Measurements from ENCODE around the gene PDLIM4. TPM values are rescaled to one million over a fixed set of nuclear protein-coding genes. Genes with fewer than 3 reads are reported as not detected.

Gene PDLIM4
- total RNA-seq, 2 experiments from 2014 or later, result not detected

GRCh38 chr5:132271251-132272246 lies 14.1 kb downstream of the PDLIM4 start:
- peak; percentile 44 for TF ChIP-seq CTCF (conservative IDR thresholded peaks at IDR 0.05; ENCODE audit: low read length)
- no peak for TF ChIP-seq EZH2phosphoT487 (IDR thresholded peaks at IDR 0.05; ENCODE audit: borderline replicate concordance, low read depth, low read length)
- Histone ChIP-seq H3K9me3 (ENCODE audit: low read length) (no peaks in the 10 kb centered on the region), H3K9me2 (ENCODE audit: insufficient read depth, low read length) (no peaks in the 10 kb centered on the region), H3K36me3 (ENCODE audit: insufficient read depth, low read length) (no peaks in the 10 kb centered on the region), H4K20me1 (ENCODE audit: insufficient read depth, low read length) (no peaks in the 10 kb centered on the region), H3K4me3 (ENCODE audit: low read depth, low read length, poor library complexity, severe bottlenecking) (no peak overlapping the region), H3K4me2 (ENCODE audit: low read length) (no peak overlapping the region), H2AFZ (ENCODE audit: low read length) (0 out of 2 replicates have a peak overlapping the region, but pooled peaks have one; percentile 21), H3K79me2 (ENCODE audit: insufficient read depth, low read depth, low read length) (no peaks in the 10 kb centered on the region), H3K4me1 (ENCODE audit: insufficient read depth, low read length, poor library complexity, severe bottlenecking) (no peaks in the 10 kb centered on the region), H3K27ac (ENCODE audit: low read depth, low read length, poor library complexity, severe bottlenecking) (no peak overlapping the region)
- ChIA-PET CTCF (ENCODE audit: unreplicated experiment) (interaction anchor here (0.6 to 0.9 kb wide), 2 partner anchors 18 to 232 kb away, joined by 3 read pairs; no protein-coding TSS in a partner anchor), POLR2A (no interaction called here)
- BruUV-seq (replicated peaks), result no TSS peak
- intact Hi-C loops (cut with micrococcal nuclease; ENCODE audit: unreplicated experiment), result loop anchor here (2.0 to 10.0 kb wide), 3 partner anchors 87 to 231 kb away; no protein-coding TSS in a partner anchor
- DNase-seq (ENCODE audit: low spot score), result peak; percentile 44

GRCh38 chr5:132272311-132273210 lies 15.1 kb downstream of the PDLIM4 start:
- ChIA-PET POLR2A (interaction anchor here (0.7 kb wide), 1 partner anchor 31 kb away, joined by 3 read pairs; no protein-coding TSS in a partner anchor), CTCF (ENCODE audit: unreplicated experiment) (interaction anchor here (0.6 to 0.9 kb wide), 2 partner anchors 19 to 231 kb away, joined by 3 read pairs; no protein-coding TSS in a partner anchor)
- Histone ChIP-seq H3K79me2 (ENCODE audit: insufficient read depth, low read depth, low read length) (no peaks in the 10 kb centered on the region), H4K20me1 (ENCODE audit: insufficient read depth, low read length) (no peaks in the 10 kb centered on the region), H3K4me1 (ENCODE audit: insufficient read depth, low read length, poor library complexity, severe bottlenecking) (no peaks in the 10 kb centered on the region), H3K4me3 (ENCODE audit: low read depth, low read length, poor library complexity, severe bottlenecking) (no peak overlapping the region), H3K4me2 (ENCODE audit: low read length) (no peak overlapping the region), H3K9me3 (ENCODE audit: low read length) (no peaks in the 10 kb centered on the region), H3K9me2 (ENCODE audit: insufficient read depth, low read length) (no peaks in the 10 kb centered on the region), H2AFZ (ENCODE audit: low read length) (no peak overlapping the region), H3K27ac (ENCODE audit: low read depth, low read length, poor library complexity, severe bottlenecking) (no peak overlapping the region), H3K36me3 (ENCODE audit: insufficient read depth, low read length) (no peaks in the 10 kb centered on the region)
- intact Hi-C loops (cut with micrococcal nuclease; ENCODE audit: unreplicated experiment), result loop anchor here (2.0 to 10.0 kb wide), 3 partner anchors 88 to 230 kb away; no protein-coding TSS in a partner anchor
- peak; percentile 57 for DNase-seq (ENCODE audit: low spot score)
- no TSS peak for BruUV-seq (replicated peaks)
- peak; percentile 92 for TF ChIP-seq CTCF (conservative IDR thresholded peaks at IDR 0.05; ENCODE audit: low read length)
- TF ChIP-seq EZH2phosphoT487 (IDR thresholded peaks at IDR 0.05; ENCODE audit: borderline replicate concordance, low read depth, low read length), result no peak

All from OCI-LY7 (cell line).